Spleen (tissue), 7 donors: ENCODE data around the gene ISL2.

ENCODE experiments used
- POLR2A ChIP-seq, 3 donors: fragments of 450-650 bp; IDR thresholded peaks; one replicate each; pipeline ENCODE4 v1.5.1; 2017; ENCODE audit warnings: antibody characterized with exemption in 3 of 3, mild to moderate bottlenecking in 1 of 3
- POLR2AphosphoS5 ChIP-seq, 3 donors: sonication (generic); formaldehyde crosslinking; IDR thresholded peaks; one replicate each; pipeline ENCODE4 v1.5.1; 2017; ENCODE audit warnings: antibody characterized with exemption in 3 of 3
- TF ChIP-seq, protein P1 (sequence below), 11 experiments: fragments of 200-600 bp in 7 of 11; fragments of 450-650 bp in 4 of 11; sonication (generic) in 4 of 11; IDR thresholded peaks in 8 of 11; conservative IDR thresholded peaks in 3 of 11; 1 replicate in 7 of 11; 2 replicates in 4 of 11; pipeline versions ENCODE4 v1.4.0 to v1.8.0; 2016 to 2021; ENCODE audit warnings: antibody characterized with exemption in 11 of 11, inconsistent platforms in 4 of 11, mild to moderate bottlenecking in 1 of 11
- donor health status: DM: no; HTN: no; CAD: no; lungs with moderate emphysema.
- donor health status: DM: no; HTN: no; CAD: no.
- donor health status: DM: no; HTN: no; CAD: no.

DNA sequence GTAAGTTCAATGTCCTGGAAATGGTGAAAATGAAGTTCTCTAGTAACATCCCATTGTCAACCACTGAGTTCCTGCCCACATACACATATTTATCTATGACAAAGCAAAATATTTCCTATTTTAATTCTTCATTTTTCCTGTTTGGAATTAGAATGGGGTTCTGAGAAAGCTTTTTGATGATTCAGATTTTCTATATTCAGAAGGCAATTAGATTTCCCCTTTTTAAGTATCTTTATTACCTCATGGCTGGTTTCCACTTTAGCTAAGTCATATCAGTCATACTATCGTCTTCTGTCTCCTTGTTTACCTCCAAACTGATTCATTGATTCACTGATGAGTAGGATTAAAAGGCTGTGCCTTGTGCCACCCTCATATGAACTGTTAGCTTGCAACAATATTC is 43.2 kb upstream of the ISL2 start:
- TF ChIP-seq, protein P1, sequence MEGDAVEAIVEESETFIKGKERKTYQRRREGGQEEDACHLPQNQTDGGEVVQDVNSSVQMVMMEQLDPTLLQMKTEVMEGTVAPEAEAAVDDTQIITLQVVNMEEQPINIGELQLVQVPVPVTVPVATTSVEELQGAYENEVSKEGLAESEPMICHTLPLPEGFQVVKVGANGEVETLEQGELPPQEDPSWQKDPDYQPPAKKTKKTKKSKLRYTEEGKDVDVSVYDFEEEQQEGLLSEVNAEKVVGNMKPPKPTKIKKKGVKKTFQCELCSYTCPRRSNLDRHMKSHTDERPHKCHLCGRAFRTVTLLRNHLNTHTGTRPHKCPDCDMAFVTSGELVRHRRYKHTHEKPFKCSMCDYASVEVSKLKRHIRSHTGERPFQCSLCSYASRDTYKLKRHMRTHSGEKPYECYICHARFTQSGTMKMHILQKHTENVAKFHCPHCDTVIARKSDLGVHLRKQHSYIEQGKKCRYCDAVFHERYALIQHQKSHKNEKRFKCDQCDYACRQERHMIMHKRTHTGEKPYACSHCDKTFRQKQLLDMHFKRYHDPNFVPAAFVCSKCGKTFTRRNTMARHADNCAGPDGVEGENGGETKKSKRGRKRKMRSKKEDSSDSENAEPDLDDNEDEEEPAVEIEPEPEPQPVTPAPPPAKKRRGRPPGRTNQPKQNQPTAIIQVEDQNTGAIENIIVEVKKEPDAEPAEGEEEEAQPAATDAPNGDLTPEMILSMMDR (IDR thresholded peaks at IDR 0.05 in 8 of 11, conservative IDR thresholded peaks at IDR 0.05 in 3 of 11) = no peak
- TF ChIP-seq POLR2A (IDR thresholded peaks at IDR 0.05) (no peak), POLR2AphosphoS5 (IDR thresholded peaks at IDR 0.05) (no peak)
